ENCODE data around the gene NFKBIE. TPM values are rescaled to one million over a fixed set of nuclear protein-coding genes. Genes with fewer than 3 reads are reported as not detected.
A peak's percentile ranks its signal among the peaks of the same experiment; 100 is the strongest.

Gene NFKBIE
- total and polyA plus RNA-seq, 7 donors = 4.7 to 16.2 (median 10.0) TPM

GRCh38 chr6:44298864-44299263 is 33.5 kb upstream of the NFKBIE start:
- WGBS, 2 donors = 76 to 91% methylated on average over 3 of the region's 3 CpGs
- peaks cover 0 to 38% (median 28%) of the 10 kb centered on the region in 4 donors for H3K36me3 ChIP-seq

GRCh38 chr6:44298055-44298803 is 32.9 kb upstream of the NFKBIE start:
- intact Hi-C loops (cut with DNase I) = no loop called here
- Histone ChIP-seq H3K27me3 (peaks cover 5 to 54% (median 40%) of the 10 kb centered on the region in 3 donors), H3K4me1 (peaks cover 0 to 15% (median 13%) of the 10 kb centered on the region in 4 donors), H3K36me3 (peaks cover 0 to 32% (median 22%) of the 10 kb centered on the region in 4 donors), H3K4me3 (peak overlapping the region in 2 of 4 donors; percentile 51 to 54), H3K27ac (no peak overlapping the region), H3K9me3 (no peaks in the 10 kb centered on the region)
- TF ChIP-seq POLR2AphosphoS5 (IDR thresholded peaks at IDR 0.05) (no peak), POLR2A (IDR thresholded peaks at IDR 0.05) (no peak), EP300 (IDR thresholded peaks at IDR 0.05) (no peak), CTCF (IDR thresholded peaks at IDR 0.05) (no peak)
- no peak for DNase-seq
- 39 to 50% methylated on average over 20 of the region's 20 CpGs for WGBS, 2 donors

More at GRCh38 chr6:44298864-44299263, 33.5 kb upstream of the NFKBIE start:
- H3K4me1 ChIP-seq = peaks cover 0 to 15% (median 13%) of the 10 kb centered on the region in 4 donors
- DNase-seq = no peak
- intact Hi-C loops (cut with DNase I) = no loop called here
- no peak overlapping the region for H3K27ac ChIP-seq
- TF ChIP-seq EP300 (IDR thresholded peaks at IDR 0.05) (no peak), POLR2AphosphoS5 (IDR thresholded peaks at IDR 0.05) (no peak), POLR2A (IDR thresholded peaks at IDR 0.05) (no peak), CTCF (IDR thresholded peaks at IDR 0.05) (no peak)
- H3K9me3 ChIP-seq = no peaks in the 10 kb centered on the region
- peaks cover 5 to 48% (median 34%) of the 10 kb centered on the region in 3 donors for H3K27me3 ChIP-seq
- no peak overlapping the region for H3K4me3 ChIP-seq

GRCh38 chr6:44297063-44298038 is 32.0 kb upstream of the NFKBIE start:
- DNase-seq = no peak
- WGBS, 2 donors = 1% methylated on average over 86 of the region's 86 CpGs
- H3K27me3 ChIP-seq = peaks cover 5 to 62% (median 45%) of the 10 kb centered on the region in 3 donors
- peaks cover 0 to 23% (median 13%) of the 10 kb centered on the region in 4 donors for H3K36me3 ChIP-seq
- intact Hi-C loops (cut with DNase I) = no loop called here
- TF ChIP-seq EP300 (IDR thresholded peaks at IDR 0.05) (no peak), CTCF (IDR thresholded peaks at IDR 0.05) (no peak), POLR2A (IDR thresholded peaks at IDR 0.05) (no peak), POLR2AphosphoS5 (IDR thresholded peaks at IDR 0.05) (no peak)
- peaks cover 0 to 15% (median 13%) of the 10 kb centered on the region in 4 donors for H3K4me1 ChIP-seq
- H3K4me3 ChIP-seq = peak overlapping the region; percentile 23 to 54 (median 46)
- H3K27ac ChIP-seq = no peak overlapping the region
- H3K9me3 ChIP-seq = no peaks in the 10 kb centered on the region

GRCh38 chr6:44294832-44295791 is 29.8 kb upstream of the NFKBIE start:
- Histone ChIP-seq H3K4me3 (no peak overlapping the region), H3K36me3 (peaks cover 0 to under 1% (median 0%) of the 10 kb centered on the region in 4 donors), H3K27me3 (peaks cover 10 to 85% (median 64%) of the 10 kb centered on the region in 3 donors), H3K27ac (no peak overlapping the region), H3K4me1 (peaks cover 0 to 15% (median 13%) of the 10 kb centered on the region in 4 donors), H3K9me3 (no peaks in the 10 kb centered on the region)
- 53 to 76% methylated on average over 7 of the region's 7 CpGs for WGBS, 2 donors
- TF ChIP-seq EP300 (IDR thresholded peaks at IDR 0.05) = no peak
- no peak for TF ChIP-seq POLR2A (IDR thresholded peaks at IDR 0.05)
- TF ChIP-seq CTCF (IDR thresholded peaks at IDR 0.05) = no peak
- no peak for TF ChIP-seq POLR2AphosphoS5 (IDR thresholded peaks at IDR 0.05)
- intact Hi-C loops (cut with DNase I) = no loop called here
- no peak for DNase-seq
